ENCODE results near the gene ROBO1.

Gene ROBO1

GRCh38 chr3:79002465-79003372 is 765.1 kb downstream of the ROBO1 start:
- no peak for DNase-seq

- no peak for DNase-seq
Observed at GRCh38 chr3:79001255-79001654, 766.5 kb downstream of the ROBO1 start.

GRCh38 chr3:78999139-78999538 is 768.7 kb downstream of the ROBO1 start:
- DNase-seq: no peak

- DNase-seq: no peak
Observed at GRCh38 chr3:78995087-78995486, 772.7 kb downstream of the ROBO1 start.

GRCh38 chr3:78994174-78995027 is 773.4 kb downstream of the ROBO1 start:
- DNase-seq: no peak

- DNase-seq: no peak
Observed at GRCh38 chr3:78993375-78993774, 774.4 kb downstream of the ROBO1 start.

- no peak for DNase-seq
Observed at GRCh38 chr3:78992830-78993229, 775.0 kb downstream of the ROBO1 start.

GRCh38 chr3:78992400-78992799 is 775.4 kb downstream of the ROBO1 start:
- no peak for DNase-seq

- no peak for DNase-seq
Observed at GRCh38 chr3:78991656-78992055, 776.1 kb downstream of the ROBO1 start.

- no peak for DNase-seq
Observed at GRCh38 chr3:78990156-78990555, 777.6 kb downstream of the ROBO1 start.

GRCh38 chr3:78988324-78988723 is 779.5 kb downstream of the ROBO1 start:
- DNase-seq: no peak

GRCh38 chr3:78986416-78987101 is 781.2 kb downstream of the ROBO1 start:
- DNase-seq: no peak

GRCh38 chr3:78985981-78986380 is 781.8 kb downstream of the ROBO1 start:
- DNase-seq: no peak

GRCh38 chr3:78979028-78979427 is 788.8 kb downstream of the ROBO1 start:
- no peak for DNase-seq

GRCh38 chr3:78978037-78978436 is 789.8 kb downstream of the ROBO1 start:
- no peak for DNase-seq

- DNase-seq: no peak
Observed at GRCh38 chr3:78977073-78977472, 790.7 kb downstream of the ROBO1 start.

GRCh38 chr3:78976200-78976599 is 791.6 kb downstream of the ROBO1 start:
- DNase-seq: no peak

GRCh38 chr3:78974181-78974790 is 793.5 kb downstream of the ROBO1 start:
- DNase-seq: no peak

GRCh38 chr3:78972617-78973301 is 795.0 kb downstream of the ROBO1 start:
- no peak for DNase-seq

- DNase-seq: no peak
Observed at GRCh38 chr3:78970656-78971055, 797.1 kb downstream of the ROBO1 start.

- no peak for DNase-seq
Observed at GRCh38 chr3:78969483-78969882, 798.3 kb downstream of the ROBO1 start.

- DNase-seq: no peak
Observed at GRCh38 chr3:78967061-78967460, 800.7 kb downstream of the ROBO1 start.
